HepG2 (cell line): ENCODE results near the gene SRRM3. TPM values are rescaled to one million over a fixed set of nuclear protein-coding genes. Genes with fewer than 3 reads are reported as not detected.

Source experiments
- BORCS8-MEF2B ChIP-seq: sonication (generic); formaldehyde crosslinking; IDR thresholded peaks from 2 replicates; pipeline ENCODE4 v1.8.0; 2022; ENCODE audit warnings: mild to moderate bottlenecking, missing genetic modification reagents
- GABPA ChIP-seq, 2 experiments: IDR thresholded peaks; 2 replicates each; pipeline ENCODE4 v1.6.1; 2011 to 2016; ENCODE audit warnings: low read depth in 2 of 2, low read length in 1 of 2, missing biosample characterization in 1 of 2, missing genetic modification characterization in 1 of 2
- GABPB1 ChIP-seq: IDR thresholded peaks from 2 replicates; pipeline ENCODE4 v1.6.1; 2016; ENCODE audit warnings: mild to moderate bottlenecking, missing genetic modification reagents, moderate library complexity, missing compliant biosample characterization
- KDM5B ChIP-seq: sonication (generic); formaldehyde crosslinking; IDR thresholded peaks from 2 replicates; pipeline ENCODE4 v1.4.0; 2020; ENCODE audit warnings: missing genetic modification reagents, mild to moderate bottlenecking, borderline replicate concordance
- KLF15 ChIP-seq: sonication (generic); formaldehyde crosslinking; IDR thresholded peaks from 2 replicates; pipeline ENCODE4 v1.8.1; 2023; ENCODE audit warnings: borderline replicate concordance, mild to moderate bottlenecking, inconsistent platforms, missing genetic modification reagents, mixed read lengths
- KMT2B ChIP-seq: IDR thresholded peaks from 2 replicates; pipeline ENCODE4 v1.6.1; 2016; ENCODE audit warnings: missing genetic modification reagents, missing compliant biosample characterization
- POGK ChIP-seq: sonication (generic); formaldehyde crosslinking; conservative IDR thresholded peaks from 2 replicates; pipeline ENCODE4 v1.8.0; 2022; ENCODE audit warnings: mild to moderate bottlenecking, moderate library complexity, missing genetic modification reagents
- PRDM4 ChIP-seq: sonication (generic); formaldehyde crosslinking; IDR thresholded peaks from 2 replicates; pipeline ENCODE4 v1.9.0; 2021; ENCODE audit warnings: missing genetic modification reagents, borderline replicate concordance
- SMAD1 ChIP-seq: sonication (generic); formaldehyde crosslinking; IDR thresholded peaks from 2 replicates; pipeline ENCODE4 v1.4.0; 2020; ENCODE audit warnings: missing genetic modification reagents, low read depth, mild to moderate bottlenecking, borderline replicate concordance
- SOX6 ChIP-seq, 2 experiments: fragments of 450-650 bp in 1 of 2; sonication (generic) in 1 of 2; formaldehyde crosslinking in 1 of 2; IDR thresholded peaks; 2 replicates each; pipeline versions ENCODE4 v1.4.0 to v1.6.1; 2017 to 2020; ENCODE audit warnings: antibody characterized with exemption in 1 of 2, mild to moderate bottlenecking in 1 of 2, missing genetic modification reagents in 1 of 2
- SP140L ChIP-seq: sonication (generic); formaldehyde crosslinking; IDR thresholded peaks from 2 replicates; pipeline ENCODE4 v1.4.0; 2020; ENCODE audit warnings: missing genetic modification reagents, borderline replicate concordance
- SP4 ChIP-seq: sonication (generic); formaldehyde crosslinking; IDR thresholded peaks from 2 replicates; pipeline ENCODE4 v1.8.1; 2023; ENCODE audit warnings: mild to moderate bottlenecking, missing genetic modification reagents
- TBX2 ChIP-seq: sonication (generic); formaldehyde crosslinking; IDR thresholded peaks from 2 replicates; pipeline ENCODE4 v1.5.0; 2020; ENCODE audit warnings: missing genetic modification reagents, mild to moderate bottlenecking, borderline replicate concordance
- ZBTB38 ChIP-seq: sonication (generic); formaldehyde crosslinking; IDR thresholded peaks from 2 replicates; pipeline ENCODE4 v1.5.1; 2020; ENCODE audit warnings: mild to moderate bottlenecking, missing genetic modification reagents
- ZBTB7A ChIP-seq: sonication (generic); formaldehyde crosslinking; IDR thresholded peaks from 2 replicates; pipeline ENCODE4 v1.8.0; 2022; ENCODE audit warnings: mild to moderate bottlenecking, missing genetic modification reagents
- ZFYVE20 ChIP-seq: sonication (generic); formaldehyde crosslinking; IDR thresholded peaks from 2 replicates; pipeline ENCODE4 v1.8.0; 2023; ENCODE audit warnings: low read depth, mild to moderate bottlenecking, moderate library complexity, missing genetic modification reagents, borderline replicate concordance
- ZMYM3 ChIP-seq: sonication (generic); formaldehyde crosslinking; IDR thresholded peaks from 2 replicates; pipeline ENCODE4 v1.5.1; 2020; ENCODE audit warnings: mild to moderate bottlenecking, missing genetic modification reagents
- ZMYM4 ChIP-seq: sonication (generic); formaldehyde crosslinking; IDR thresholded peaks from 2 replicates; pipeline ENCODE4 v1.8.1; 2023; ENCODE audit warnings: mild to moderate bottlenecking, missing genetic modification reagents
- ZNF431 ChIP-seq: sonication (generic); formaldehyde crosslinking; IDR thresholded peaks from 2 replicates; pipeline ENCODE4 v1.9.0; 2022; ENCODE audit warnings: missing genetic modification reagents, low read depth, mild to moderate bottlenecking, borderline replicate concordance
- ZNF441 ChIP-seq: sonication (generic); formaldehyde crosslinking; IDR thresholded peaks from 2 replicates; pipeline ENCODE4 v1.7.0; 2021; ENCODE audit warnings: missing genetic modification reagents, borderline replicate concordance
- ZNF546 ChIP-seq: sonication (generic); formaldehyde crosslinking; conservative IDR thresholded peaks from 2 replicates; pipeline ENCODE4 v1.8.1; 2023; ENCODE audit warnings: mild to moderate bottlenecking, missing genetic modification reagents
- ZNF652 ChIP-seq: IDR thresholded peaks from 2 replicates; pipeline ENCODE4 v1.6.1; 2016; ENCODE audit warnings: low read depth, borderline replicate concordance
- ZNF891 ChIP-seq: sonication (generic); formaldehyde crosslinking; IDR thresholded peaks from 2 replicates; pipeline ENCODE4 v1.5.0; 2020; ENCODE audit warnings: mild to moderate bottlenecking, missing genetic modification reagents
- polyA plus RNA-seq, 8 experiments: library from polyadenylated mRNA; depleted of rRNA in 3 of 8; stranded (reverse) in 7 of 8; unstranded in 1 of 8; fragments of >200 nt; fragmentation: Illumina TruSeq in 4 of 8; extraction: Trizol in 4 of 8; gene quantifications; 2 replicates each; pipeline versions ENCODE4 v1.2.1 to v1.2.3, GENCODE V29; 2011 to 2016; ENCODE audit warnings: low read depth in 4 of 8, missing spikeins in 1 of 8, mixed read lengths in 1 of 8; ENCODE audit not compliant: insufficient read depth in 1 of 8
- total RNA-seq, 5 experiments: library from RNA; depleted of rRNA; stranded (reverse); fragments of >200 nt; fragmentation: Illumina TruSeq; extraction: Trizol; gene quantifications; 2 replicates each; pipeline ENCODE4 v1.2.3, GENCODE V29; 2016; ENCODE audit warnings: low read depth in 1 of 5

The SRRM3 gene
- total and polyA plus RNA-seq, 2 of the 13 experiments (the other 11 are each of a cell fraction or from before 2014, with no cell fraction given), result 0.13 to 0.54 TPM

DNA sequence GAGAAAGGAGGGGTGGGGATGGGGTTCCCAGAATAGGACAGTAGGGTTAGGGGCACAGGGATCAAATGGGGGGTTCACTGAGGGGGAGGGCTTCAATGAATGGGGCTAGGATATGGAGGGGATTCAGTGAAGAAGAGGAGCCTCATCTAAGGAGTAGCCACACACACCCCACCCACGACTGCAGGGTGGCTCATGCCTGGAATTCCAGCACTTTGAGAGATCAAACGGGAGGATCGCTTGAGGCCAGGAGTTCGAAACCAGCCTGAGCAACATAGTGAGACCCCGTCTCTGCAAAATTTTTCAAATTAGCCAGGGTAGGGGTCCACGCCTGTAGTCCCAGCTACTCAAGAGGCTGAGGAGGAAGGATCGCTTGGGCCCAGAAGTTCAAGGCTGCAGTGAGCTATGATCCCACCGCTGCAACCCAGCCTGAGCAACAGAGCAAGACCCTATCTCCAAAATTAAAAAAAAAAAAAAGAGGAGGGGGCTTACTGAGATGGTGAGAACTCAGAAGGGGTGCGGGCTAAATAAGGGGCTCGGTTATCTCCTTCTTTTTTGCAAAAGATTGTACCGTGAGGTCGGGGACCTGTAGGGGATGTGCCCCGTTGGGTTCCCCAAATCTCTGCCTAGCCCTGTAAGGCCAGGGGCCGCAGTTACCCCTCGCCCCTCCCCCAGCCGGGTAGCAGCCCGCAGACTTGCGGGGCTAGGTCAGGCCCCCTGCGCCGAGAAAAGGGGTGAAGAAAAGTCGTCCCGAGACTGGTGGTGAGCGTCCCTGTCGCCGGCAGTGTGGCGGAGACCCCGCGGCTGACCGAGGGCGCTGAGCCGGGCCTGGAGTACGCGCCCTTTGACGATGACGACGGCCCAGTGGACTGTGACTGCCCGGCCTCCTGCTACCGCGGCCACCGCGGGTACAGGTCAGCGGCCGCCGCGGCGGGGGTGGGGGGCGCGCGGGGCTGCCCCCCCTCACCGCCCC lies 57.7 kb downstream of the SRRM3 start (continued):
- TF ChIP-seq POGK (0 out of 2 replicates have a peak, but pooled peaks have one; percentile 41), ZNF441 (no peak), ZNF546 (CRISPR knock-in tag) (no peak), KDM5B (CRISPR knock-in tag) (peak; percentile 16; the same call in 1 of the 2 replicates), ZMYM4 (CRISPR knock-in tag) (no peak), ZBTB38 (CRISPR knock-in tag) (peak; percentile 6; the same call in 1 of the 2 replicates), TBX2 (CRISPR knock-in tag) (peak; percentile 37; the same call in 1 of the 2 replicates), GABPB1 (peak; percentile 20; the same call in 1 of the 2 replicates), ZMYM3 (CRISPR knock-in tag) (no peak), PRDM4 (CRISPR knock-in tag) (no peak), ZNF652 (CRISPR knock-in tag) (no peak), GABPA (IDR thresholded peaks at IDR 0.05; ENCODE audit: low read depth, low read length) (no peak), GABPA (CRISPR knock-in tag; IDR thresholded peaks at IDR 0.05; ENCODE audit: low read depth) (no peak), SP4 (0 out of 2 replicates have a peak, but pooled peaks have one; percentile 28), SMAD1 (no peak), KLF15 (CRISPR knock-in tag) (no peak), ZBTB7A (CRISPR knock-in tag) (0 out of 2 replicates have a peak, but pooled peaks have one; percentile 26), SP140L (no peak), KMT2B (CRISPR knock-in tag) (no peak), ZNF891 (0 out of 2 replicates have a peak, but pooled peaks have one; percentile 27), ZNF431 (no peak), SOX6 (IDR thresholded peaks at IDR 0.05) (no peak), SOX6 (CRISPR knock-in tag; IDR thresholded peaks at IDR 0.05) (no peak), BORCS8-MEF2B (CRISPR knock-in tag) (no peak), ZFYVE20 (no peak)
